ENCODE data around the gene NET1.

Gene NET1

DNA sequence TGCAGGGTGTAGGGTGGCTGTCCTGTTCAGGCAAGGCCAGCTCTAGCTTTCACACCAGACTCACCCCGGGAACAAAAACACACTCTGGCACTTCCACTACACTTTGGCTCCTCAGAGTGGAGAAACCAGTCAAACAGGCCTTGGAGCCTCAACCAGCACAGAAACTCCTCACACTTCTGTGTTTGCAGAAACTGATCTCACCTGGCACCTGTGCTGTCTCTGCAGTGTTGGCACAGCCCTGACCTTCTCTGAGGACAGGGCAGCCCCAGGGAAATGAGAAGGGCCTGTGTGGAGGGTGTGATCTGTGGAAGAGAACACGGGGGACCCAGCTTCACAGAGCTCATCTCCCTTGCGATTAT, 91.1 kb downstream of the NET1 start:
- Mint-ChIP-seq H3K36me3 (ENCODE audit: low read depth) (no peaks in the 10 kb centered on the region), H3K9me3 (no peaks in the 10 kb centered on the region), H3K27ac (no peak overlapping the region), H3K4me3 (no peak overlapping the region), H3K27me3 (peaks cover 29% of the 10 kb centered on the region), H3K4me1 (ENCODE audit: low read depth) (no peaks in the 10 kb centered on the region)
- intact Hi-C loops (cut with micrococcal nuclease) = no loop called here

DNA sequence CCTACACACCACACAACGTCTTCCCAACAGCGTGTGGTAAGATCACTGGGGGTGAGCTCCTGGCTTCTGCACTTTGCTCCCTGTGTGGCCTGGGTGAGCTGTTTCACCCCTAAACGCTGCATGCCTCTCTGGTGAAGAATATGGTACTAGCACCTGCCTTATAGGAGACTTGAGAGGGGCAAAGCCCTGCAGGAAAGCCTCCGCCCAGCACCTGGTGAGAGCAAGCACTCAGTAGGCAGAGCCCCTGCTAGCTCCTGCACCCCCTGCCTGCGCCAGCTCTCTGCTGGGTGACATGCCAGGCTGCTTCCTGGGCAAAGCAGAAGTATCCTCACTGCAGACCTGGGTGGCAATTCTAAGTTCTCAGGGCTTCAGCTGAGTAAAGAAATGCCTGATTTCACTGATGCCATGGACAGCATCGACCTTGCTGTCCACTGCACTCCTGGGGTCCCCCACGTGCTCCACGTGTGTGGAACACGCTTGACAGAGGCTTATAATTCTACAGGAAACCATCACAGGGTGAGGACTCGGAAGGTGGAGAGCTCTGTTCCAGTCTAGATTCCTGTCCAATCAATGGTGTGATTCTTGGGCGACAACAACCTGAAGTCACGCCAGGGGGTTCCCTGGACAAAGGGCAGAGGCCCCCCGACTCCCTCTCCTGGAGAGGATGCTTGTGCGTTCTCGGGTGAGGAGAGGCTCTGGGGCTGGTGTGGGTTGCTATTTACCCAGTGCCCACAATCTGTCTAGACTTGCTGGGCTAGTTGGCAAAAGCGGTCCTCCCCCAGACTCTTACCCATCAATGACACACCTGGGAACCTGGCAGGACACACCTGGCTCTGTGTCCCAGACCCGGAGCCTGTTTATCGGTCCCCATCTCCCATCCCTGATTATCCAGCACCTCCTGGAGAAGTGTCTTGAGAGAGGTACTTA, 92.1 kb downstream of the NET1 start:
- intact Hi-C loops (cut with micrococcal nuclease) = no loop called here
- H3K9me3 Mint-ChIP-seq = no peaks in the 10 kb centered on the region
- peaks cover 7% of the 10 kb centered on the region for H3K4me1 Mint-ChIP-seq (ENCODE audit: low read depth)
- H3K36me3 Mint-ChIP-seq (ENCODE audit: low read depth) = no peaks in the 10 kb centered on the region
- no peak overlapping the region for H3K27ac Mint-ChIP-seq
- H3K4me3 Mint-ChIP-seq = no peak overlapping the region
- peaks cover 28% of the 10 kb centered on the region for H3K27me3 Mint-ChIP-seq

GRCh38 chr10:5506246-5506645, 93.9 kb downstream of the NET1 start:
- Mint-ChIP-seq H3K4me3 (no peak overlapping the region), H3K9me3 (no peaks in the 10 kb centered on the region), H3K36me3 (ENCODE audit: low read depth) (no peaks in the 10 kb centered on the region), H3K27me3 (peaks cover 18% of the 10 kb centered on the region), H3K27ac (no peak overlapping the region), H3K4me1 (ENCODE audit: low read depth) (peaks cover 7% of the 10 kb centered on the region)
- intact Hi-C loops (cut with micrococcal nuclease) = no loop called here

DNA sequence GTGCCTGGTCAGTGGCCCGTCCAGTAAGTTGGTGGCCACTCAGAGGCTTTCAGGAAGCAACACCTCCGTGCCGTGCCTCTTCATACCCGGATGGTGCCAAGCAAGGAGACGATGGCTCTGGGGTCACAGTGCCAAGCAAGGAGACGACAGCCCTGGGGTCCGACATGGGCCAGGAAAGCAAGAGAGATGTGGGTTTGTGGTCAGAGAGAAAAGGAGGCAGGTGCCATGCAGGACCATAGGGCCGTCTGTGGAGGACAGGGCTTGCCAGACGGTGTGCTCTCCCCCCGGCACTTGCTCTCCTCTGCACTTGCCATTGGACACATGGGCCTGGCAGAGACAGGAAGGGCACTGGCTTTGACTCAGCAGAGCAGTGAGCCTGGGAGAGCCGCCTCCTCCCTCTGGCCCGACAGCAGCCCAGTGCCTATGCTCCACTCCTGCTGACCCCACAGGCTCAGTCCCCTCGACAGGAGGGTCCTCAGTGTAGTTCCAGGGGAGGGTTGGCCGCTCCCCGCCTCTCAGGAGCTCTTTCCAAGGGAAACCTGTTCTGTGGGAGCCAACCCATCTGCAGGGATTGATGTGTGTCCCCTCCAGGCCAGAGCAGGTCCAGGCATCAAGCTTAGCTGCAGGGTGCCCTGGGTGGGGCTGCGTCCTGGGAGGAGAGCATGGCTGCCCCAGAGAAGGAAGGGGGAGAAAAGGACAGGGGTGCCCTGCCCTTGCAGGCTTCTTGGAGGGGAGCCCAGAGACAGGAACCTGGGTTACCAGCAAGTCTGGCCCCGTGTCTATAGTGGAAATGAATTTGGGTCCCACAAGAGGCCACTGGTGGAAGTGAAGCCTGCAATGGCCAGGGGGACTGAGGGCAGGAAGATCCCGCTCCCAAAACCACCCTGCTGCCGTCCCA, 94.6 kb downstream of the NET1 start:
- Mint-ChIP-seq H3K36me3 (ENCODE audit: low read depth) (no peaks in the 10 kb centered on the region), H3K4me1 (ENCODE audit: low read depth) (peaks cover 7% of the 10 kb centered on the region), H3K27ac (no peak overlapping the region), H3K27me3 (peaks cover 20% of the 10 kb centered on the region), H3K4me3 (no peak overlapping the region), H3K9me3 (no peaks in the 10 kb centered on the region)
- intact Hi-C loops (cut with micrococcal nuclease) = no loop called here

GRCh38 chr10:5507649-5508131, 95.3 kb downstream of the NET1 start:
- no peak overlapping the region for H3K27ac Mint-ChIP-seq
- H3K4me1 Mint-ChIP-seq (ENCODE audit: low read depth) = peaks cover 7% of the 10 kb centered on the region
- no peak overlapping the region for H3K4me3 Mint-ChIP-seq
- H3K9me3 Mint-ChIP-seq = no peaks in the 10 kb centered on the region
- H3K27me3 Mint-ChIP-seq = peaks cover 22% of the 10 kb centered on the region
- intact Hi-C loops (cut with micrococcal nuclease) = no loop called here
- no peaks in the 10 kb centered on the region for H3K36me3 Mint-ChIP-seq (ENCODE audit: low read depth)

- Mint-ChIP-seq H3K27ac (no peak overlapping the region), H3K36me3 (ENCODE audit: low read depth) (no peaks in the 10 kb centered on the region), H3K4me3 (no peak overlapping the region), H3K9me3 (no peaks in the 10 kb centered on the region), H3K4me1 (ENCODE audit: low read depth) (peaks cover 7% of the 10 kb centered on the region), H3K27me3 (peaks cover 19% of the 10 kb centered on the region)
- intact Hi-C loops (cut with micrococcal nuclease) = no loop called here
These were observed 95.8 kb downstream of the NET1 start for GRCh38 chr10:5508161-5508604.

All from dendritic cell treated with granulocyte-macrophage colony-stimulating factor and Interleukin-4, amounts not matched to agents 40 ng/mL and 50 ng/mL, for 4 days (primary cell).